HCT116 (cell line): ENCODE results near the gene TAS1R1. TPM values are rescaled to one million over a fixed set of nuclear protein-coding genes. Genes with fewer than 3 reads are reported as not detected.

Source experiments
- ATAC-seq: fragments of 200-7000 bp; cut with Tn5 transposase; 2 replicates; pipeline ENCODE4 v1.9.1; 2020; ENCODE audit warnings: mild to moderate bottlenecking, moderate library complexity
- BruUV-seq: library from RNA; stranded (reverse); fragments of 400-500 nt; replicated peaks from 2 replicates; lab custom pipeline; 2021; lab: Mats Ljungman, UMichigan
- CTCF ChIA-PET: fragments of 300-600 bp; sonication (Branson Sonifier 250); formaldehyde crosslinking; loops from one replicate; lab custom pipeline; 2021; ENCODE audit warnings: antibody characterized with exemption; lab: Charles Lee
- POLR2A ChIA-PET: fragments of 300-600, 350-600 bp; sonication (Branson Sonifier 250); formaldehyde crosslinking; loops from one replicate; lab custom pipeline; 2021; ENCODE audit warnings: antibody characterized with exemption; lab: Charles Lee
- RAD21 ChIA-PET, 2 experiments: fragments of 300-600 bp; sonication (Branson Sonifier 250); formaldehyde crosslinking; loops; one replicate each; lab custom pipeline; 2023; ENCODE audit warnings: low total read pairs in 2 of 2; ENCODE audit not compliant: uncharacterized antibody in 2 of 2, unreplicated experiment in 2 of 2, low non-redundant PET in 1 of 2; lab: Charles Lee
- DNase-seq: peaks from one replicate; pipeline ENCODE4 v3.0.0-alpha.2; 2010; ENCODE audit warnings: low read depth, low spot score
- H2AFZ ChIP-seq: fragments of 200-600 bp; shearing (Covaris generic), sonication (generic); 2 replicates; pipeline ENCODE4 v1.6.1; 2017; ENCODE audit warnings: low read depth, mixed run types, mixed read lengths, antibody characterized with exemption, low read length; ENCODE audit not compliant: poor library complexity, severe bottlenecking
- H3K27ac ChIP-seq: 2 replicates; pipeline ENCODE4 v1.5.1; 2012; ENCODE audit warnings: low read depth, low read length
- H3K27me3 ChIP-seq: fragments of 200-600 bp; sonication (generic); 2 replicates; pipeline ENCODE4 v1.6.1; 2016; ENCODE audit warnings: mixed run types, low read length, mixed read lengths; ENCODE audit not compliant: insufficient read depth
- H3K36me3 ChIP-seq, 2 experiments: fragments of 200-500 bp in 1 of 2; fragments of 200-600 bp in 1 of 2; sonication (Bioruptor generic) in 1 of 2; sonication (generic) in 1 of 2; 2 replicates each; pipeline versions ENCODE4 v1.5.1 to v1.6.1; 2014 to 2016; ENCODE audit warnings: low read length in 2 of 2, inconsistent platforms in 1 of 2, mixed read lengths in 1 of 2, mixed run types in 1 of 2; ENCODE audit not compliant: insufficient read depth in 2 of 2, control insufficient read depth in 1 of 2
- H3K4me1 ChIP-seq, 2 experiments: fragments of 200-600 bp in 1 of 2; sonication (generic) in 1 of 2; 2 replicates each; pipeline versions ENCODE4 v1.5.1 to v1.6.1; 2012 to 2017; ENCODE audit warnings: low read length in 2 of 2, inconsistent platforms in 1 of 2, mild to moderate bottlenecking in 1 of 2, mixed read lengths in 1 of 2, mixed run types in 1 of 2, moderate library complexity in 1 of 2; ENCODE audit not compliant: insufficient read depth in 2 of 2, control insufficient read depth in 1 of 2
- H3K4me2 ChIP-seq: fragments of 200-600 bp; sonication (generic); 2 replicates; pipeline ENCODE4 v1.6.1; 2017; ENCODE audit warnings: mixed run types, low read length, mixed read lengths
- H3K4me3 ChIP-seq, 2 experiments: fragments of 200-600 bp in 1 of 2; sonication (generic) in 1 of 2; replicated peaks in 1 of 2; 2 replicates each; pipeline ENCODE4 v1.5.1; 2011 to 2016; ENCODE audit warnings: low read length in 2 of 2, control low read depth in 1 of 2, low read depth in 1 of 2, mild to moderate bottlenecking in 1 of 2, mixed read lengths in 1 of 2, mixed run types in 1 of 2
- H3K79me2 ChIP-seq: fragments of 200-600 bp; sonication (generic); 2 replicates; pipeline ENCODE4 v1.6.1; 2017; ENCODE audit warnings: mild to moderate bottlenecking, mixed run types, low read length, moderate library complexity, mixed read lengths; ENCODE audit not compliant: insufficient read depth
- H3K9ac ChIP-seq: fragments of 200-600 bp; sonication (generic); 2 replicates; pipeline ENCODE4 v1.6.1; 2016; ENCODE audit warnings: low read length, mixed read lengths
- H3K9me2 ChIP-seq: fragments of 200-600 bp; sonication (generic), shearing (Covaris generic); 2 replicates; pipeline ENCODE4 v1.6.1; 2017; ENCODE audit warnings: mixed run types, mild to moderate bottlenecking, moderate library complexity; ENCODE audit not compliant: insufficient read depth
- H3K9me3 ChIP-seq, 2 experiments: fragments of 200-500 bp in 1 of 2; fragments of 200-600 bp in 1 of 2; sonication (Bioruptor generic) in 1 of 2; sonication (generic) in 1 of 2; 2 replicates each; pipeline ENCODE4 v1.6.1; 2014 to 2017; ENCODE audit warnings: low read length in 2 of 2, mixed read lengths in 2 of 2, inconsistent platforms in 1 of 2, low read depth in 1 of 2, mild to moderate bottlenecking in 1 of 2, mixed run types in 1 of 2, moderate library complexity in 1 of 2; ENCODE audit not compliant: control insufficient read depth in 1 of 2, insufficient read depth in 1 of 2
- H4K20me1 ChIP-seq: fragments of 200-600 bp; sonication (generic), shearing (Covaris generic); 2 replicates; pipeline ENCODE4 v1.6.1; 2017; ENCODE audit warnings: mixed run types, mild to moderate bottlenecking, moderate library complexity; ENCODE audit not compliant: insufficient read depth
- EGR1 ChIP-seq: IDR thresholded peaks from 2 replicates; pipeline ENCODE4 v1.6.1; 2012; ENCODE audit warnings: low read depth
- ELF1 ChIP-seq: IDR thresholded peaks from 2 replicates; pipeline ENCODE4 v1.6.1; 2012; ENCODE audit warnings: low read depth, borderline replicate concordance
- POLR2A ChIP-seq: IDR thresholded peaks from 2 replicates; pipeline ENCODE4 v1.7.0; 2011; ENCODE audit warnings: borderline replicate concordance; ENCODE audit not compliant: insufficient read depth, insufficient read length; ENCODE audit errors: extremely low read depth
- POLR2AphosphoS5 ChIP-seq: IDR thresholded peaks from 2 replicates; pipeline ENCODE4 v1.6.1; 2011; ENCODE audit warnings: mild to moderate bottlenecking, low read depth, low read length, moderate library complexity
- SIN3A ChIP-seq: IDR thresholded peaks from 2 replicates; pipeline ENCODE4 v1.6.1; 2012; ENCODE audit warnings: low read depth
- ZFX ChIP-seq: fragments of 450-650 bp; IDR thresholded peaks from 2 replicates; pipeline ENCODE4 v1.6.1; 2017
- intact Hi-C: fragments of 100-400 bp; cut with micrococcal nuclease; formaldehyde crosslinking; loops from 2 replicates; pipeline ENCODE4 v1.10.0; 2022
- total RNA-seq: library from RNA; stranded (reverse); gene quantifications from one replicate; pipeline ENCODE4 v1.2.1, GENCODE V29; 2021; ENCODE audit not compliant: unreplicated experiment
- TF ChIP-seq, protein P1 (sequence below), 3 experiments: fragments of 200-600 bp in 1 of 3; sonication (generic) in 1 of 3; IDR thresholded peaks in 2 of 3; conservative IDR thresholded peaks in 1 of 3; 2 replicates each; pipeline ENCODE4 v1.5.1; 2012 to 2017; ENCODE audit warnings: low read depth in 2 of 3, low read length in 2 of 3, antibody characterized with exemption in 1 of 3, borderline replicate concordance in 1 of 3, control low read depth in 1 of 3, mild to moderate bottlenecking in 1 of 3, mixed read lengths in 1 of 3, mixed run types in 1 of 3, moderate library complexity in 1 of 3; ENCODE audit not compliant: insufficient read depth in 1 of 3
- TF ChIP-seq, protein P2 (sequence below): IDR thresholded peaks from 2 replicates; pipeline ENCODE4 v1.6.1; 2012; ENCODE audit warnings: low read depth

Gene TAS1R1
- total RNA-seq, 1 experiment from 2014 or later, result not detected

DNA sequence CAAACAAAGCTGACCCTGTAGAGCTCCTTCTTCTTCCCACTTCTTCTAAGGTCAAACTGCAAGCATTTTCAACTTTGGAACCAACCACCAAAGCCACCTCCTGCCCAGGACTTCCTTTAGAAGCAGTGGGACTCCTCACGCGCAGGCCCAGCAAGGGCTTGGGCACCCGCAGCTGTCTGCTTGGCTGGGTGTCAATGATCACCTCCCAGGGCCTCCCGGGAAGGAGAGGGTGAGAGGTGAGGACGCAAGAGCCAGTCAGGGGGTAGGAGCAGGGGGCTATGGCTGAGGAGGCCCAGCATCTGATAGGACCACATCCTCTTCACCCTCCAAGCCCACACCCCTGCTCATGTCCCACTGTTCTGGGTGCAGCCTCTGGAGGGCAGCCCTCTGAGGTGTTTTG lies 37.3 kb downstream of the TAS1R1 start:
- H4K20me1 ChIP-seq, result peaks cover 2% of the 10 kb centered on the region; the same call in 1 of the 2 replicates
- BruUV-seq, result no TSS peak
- intact Hi-C loops, result no loop called here

More for the DNA sequence above, 37.3 kb downstream of the TAS1R1 start:
- DNase-seq (no peak), ATAC-seq (no peak)
- ChIA-PET RAD21 (no interaction called here), CTCF (no interaction called here), POLR2A (no interaction called here)
- no peaks in the 10 kb centered on the region for H3K9me2 ChIP-seq
- H3K27ac ChIP-seq, result no peak overlapping the region
- H3K27me3 ChIP-seq, result no peaks in the 10 kb centered on the region
- H3K79me2 ChIP-seq, result peaks cover 50% of the 10 kb centered on the region
- H2AFZ ChIP-seq, result no peak overlapping the region
- H3K4me2 ChIP-seq, result no peak overlapping the region
- no peak overlapping the region for H3K9ac ChIP-seq
- no peaks in the 10 kb centered on the region for H3K4me1 ChIP-seq
- no peak overlapping the region for H3K4me3 ChIP-seq
- TF ChIP-seq ELF1, result no peak
- TF ChIP-seq, protein P1, sequence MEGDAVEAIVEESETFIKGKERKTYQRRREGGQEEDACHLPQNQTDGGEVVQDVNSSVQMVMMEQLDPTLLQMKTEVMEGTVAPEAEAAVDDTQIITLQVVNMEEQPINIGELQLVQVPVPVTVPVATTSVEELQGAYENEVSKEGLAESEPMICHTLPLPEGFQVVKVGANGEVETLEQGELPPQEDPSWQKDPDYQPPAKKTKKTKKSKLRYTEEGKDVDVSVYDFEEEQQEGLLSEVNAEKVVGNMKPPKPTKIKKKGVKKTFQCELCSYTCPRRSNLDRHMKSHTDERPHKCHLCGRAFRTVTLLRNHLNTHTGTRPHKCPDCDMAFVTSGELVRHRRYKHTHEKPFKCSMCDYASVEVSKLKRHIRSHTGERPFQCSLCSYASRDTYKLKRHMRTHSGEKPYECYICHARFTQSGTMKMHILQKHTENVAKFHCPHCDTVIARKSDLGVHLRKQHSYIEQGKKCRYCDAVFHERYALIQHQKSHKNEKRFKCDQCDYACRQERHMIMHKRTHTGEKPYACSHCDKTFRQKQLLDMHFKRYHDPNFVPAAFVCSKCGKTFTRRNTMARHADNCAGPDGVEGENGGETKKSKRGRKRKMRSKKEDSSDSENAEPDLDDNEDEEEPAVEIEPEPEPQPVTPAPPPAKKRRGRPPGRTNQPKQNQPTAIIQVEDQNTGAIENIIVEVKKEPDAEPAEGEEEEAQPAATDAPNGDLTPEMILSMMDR (IDR thresholded peaks at IDR 0.05 in 2 of 3, conservative IDR thresholded peaks at IDR 0.05 in 1 of 3; ENCODE audit: borderline replicate concordance in 1 of 3, insufficient read depth in 1 of 3, low read depth in 2 of 3, low read length in 2 of 3), result no peak
- no peak for TF ChIP-seq POLR2A
- no peak for TF ChIP-seq SIN3A
- TF ChIP-seq EGR1, result no peak
- no peak for TF ChIP-seq POLR2AphosphoS5
- TF ChIP-seq, protein P2, sequence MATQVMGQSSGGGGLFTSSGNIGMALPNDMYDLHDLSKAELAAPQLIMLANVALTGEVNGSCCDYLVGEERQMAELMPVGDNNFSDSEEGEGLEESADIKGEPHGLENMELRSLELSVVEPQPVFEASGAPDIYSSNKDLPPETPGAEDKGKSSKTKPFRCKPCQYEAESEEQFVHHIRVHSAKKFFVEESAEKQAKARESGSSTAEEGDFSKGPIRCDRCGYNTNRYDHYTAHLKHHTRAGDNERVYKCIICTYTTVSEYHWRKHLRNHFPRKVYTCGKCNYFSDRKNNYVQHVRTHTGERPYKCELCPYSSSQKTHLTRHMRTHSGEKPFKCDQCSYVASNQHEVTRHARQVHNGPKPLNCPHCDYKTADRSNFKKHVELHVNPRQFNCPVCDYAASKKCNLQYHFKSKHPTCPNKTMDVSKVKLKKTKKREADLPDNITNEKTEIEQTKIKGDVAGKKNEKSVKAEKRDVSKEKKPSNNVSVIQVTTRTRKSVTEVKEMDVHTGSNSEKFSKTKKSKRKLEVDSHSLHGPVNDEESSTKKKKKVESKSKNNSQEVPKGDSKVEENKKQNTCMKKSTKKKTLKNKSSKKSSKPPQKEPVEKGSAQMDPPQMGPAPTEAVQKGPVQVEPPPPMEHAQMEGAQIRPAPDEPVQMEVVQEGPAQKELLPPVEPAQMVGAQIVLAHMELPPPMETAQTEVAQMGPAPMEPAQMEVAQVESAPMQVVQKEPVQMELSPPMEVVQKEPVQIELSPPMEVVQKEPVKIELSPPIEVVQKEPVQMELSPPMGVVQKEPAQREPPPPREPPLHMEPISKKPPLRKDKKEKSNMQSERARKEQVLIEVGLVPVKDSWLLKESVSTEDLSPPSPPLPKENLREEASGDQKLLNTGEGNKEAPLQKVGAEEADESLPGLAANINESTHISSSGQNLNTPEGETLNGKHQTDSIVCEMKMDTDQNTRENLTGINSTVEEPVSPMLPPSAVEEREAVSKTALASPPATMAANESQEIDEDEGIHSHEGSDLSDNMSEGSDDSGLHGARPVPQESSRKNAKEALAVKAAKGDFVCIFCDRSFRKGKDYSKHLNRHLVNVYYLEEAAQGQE, result no peak
- no peak for TF ChIP-seq ZFX
- no peaks in the 10 kb centered on the region for H3K9me3 ChIP-seq
- peaks cover 21 to 68% of the 10 kb centered on the region in 2 experiments for H3K36me3 ChIP-seq
